OCI-LY1 (cell line): ENCODE data around the gene HHIPL1.

Source experiments
- H2AFZ ChIP-seq: fragments of 200-600 bp; sonication (generic), shearing (Covaris generic); 2 replicates; pipeline ENCODE4 v1.6.0; 2014; ENCODE audit warnings: antibody characterized with exemption, mild to moderate bottlenecking, low read length
- H3F3A ChIP-seq: fragments of 200-600 bp; sonication (generic), shearing (Covaris generic); 2 replicates; pipeline ENCODE4 v1.6.0; 2014; ENCODE audit warnings: mild to moderate bottlenecking, antibody characterized with exemption, low read length, moderate library complexity; ENCODE audit not compliant: insufficient read depth
- H3K27ac ChIP-seq: fragments of 200-600 bp; sonication (generic); 2 replicates; pipeline ENCODE4 v1.5.1; 2014; ENCODE audit warnings: low read length, mixed run types, mild to moderate bottlenecking, low read depth; ENCODE audit not compliant: poor library complexity, severe bottlenecking
- H3K27me3 ChIP-seq: fragments of 200-600 bp; sonication (generic); 2 replicates; pipeline ENCODE4 v1.6.0; 2014; ENCODE audit warnings: antibody characterized with exemption, mild to moderate bottlenecking, low read length, moderate library complexity; ENCODE audit not compliant: insufficient read depth
- H3K36me3 ChIP-seq: fragments of 200-600 bp; sonication (generic); 2 replicates; pipeline ENCODE4 v1.6.1; 2014; ENCODE audit warnings: mild to moderate bottlenecking, antibody characterized with exemption, low read length, moderate library complexity, mixed read lengths; ENCODE audit not compliant: insufficient read depth
- H3K4me1 ChIP-seq: fragments of 200-600 bp; sonication (generic); 2 replicates; pipeline ENCODE4 v1.5.1; 2014; ENCODE audit warnings: mild to moderate bottlenecking, low read length, moderate library complexity; ENCODE audit not compliant: insufficient read depth, severe bottlenecking
- H3K4me2 ChIP-seq: fragments of 200-600 bp; sonication (generic), shearing (Covaris generic); 2 replicates; pipeline ENCODE4 v1.6.1; 2014; ENCODE audit warnings: low read length
- H3K4me3 ChIP-seq: fragments of 200-600 bp; sonication (generic); 2 replicates; pipeline ENCODE4 v1.5.1; 2014; ENCODE audit warnings: low read length, low read depth, mild to moderate bottlenecking, mixed read lengths; ENCODE audit not compliant: poor library complexity, severe bottlenecking
- H3K79me2 ChIP-seq: fragments of 200-600 bp; shearing (Covaris generic); 2 replicates; pipeline ENCODE4 v1.6.1; 2016; ENCODE audit warnings: mixed run types, low read length, mixed read lengths; ENCODE audit not compliant: insufficient read depth
- H3K9ac ChIP-seq: fragments of 200-600 bp; sonication (generic), shearing (Covaris generic); 2 replicates; pipeline ENCODE4 v1.6.1; 2014; ENCODE audit warnings: mild to moderate bottlenecking, low read length, mixed read lengths
- H3K9me2 ChIP-seq: fragments of 200-600 bp; sonication (generic), shearing (Covaris generic); 2 replicates; pipeline ENCODE4 v1.6.1; 2014; ENCODE audit warnings: low read depth, mild to moderate bottlenecking, low read length, mixed read lengths
- H3K9me3 ChIP-seq: fragments of 200-600 bp; shearing (Covaris generic); 2 replicates; pipeline ENCODE4 v1.6.1; 2014; ENCODE audit warnings: low read length, mixed read lengths
- H4K20me1 ChIP-seq: fragments of 200-600 bp; sonication (generic), shearing (Covaris generic); 2 replicates; pipeline ENCODE4 v1.6.0; 2016; ENCODE audit warnings: mild to moderate bottlenecking, low read length; ENCODE audit not compliant: insufficient read depth
- EZH2 ChIP-seq: fragments of 200-600 bp; sonication (generic), shearing (Covaris generic); IDR thresholded peaks from 2 replicates; pipeline ENCODE4 v1.8.0; 2017; ENCODE audit warnings: borderline replicate concordance, mixed run types, mild to moderate bottlenecking, antibody characterized with exemption, low read length, moderate library complexity, mixed read lengths
- TF ChIP-seq, protein P1 (sequence below): fragments of 200-600 bp; sonication (generic), shearing (Covaris generic); IDR thresholded peaks from 2 replicates; pipeline ENCODE4 v1.5.1; 2017; ENCODE audit warnings: mild to moderate bottlenecking, antibody characterized with exemption, low read length, moderate library complexity, mixed read lengths

The HHIPL1 gene

DNA sequence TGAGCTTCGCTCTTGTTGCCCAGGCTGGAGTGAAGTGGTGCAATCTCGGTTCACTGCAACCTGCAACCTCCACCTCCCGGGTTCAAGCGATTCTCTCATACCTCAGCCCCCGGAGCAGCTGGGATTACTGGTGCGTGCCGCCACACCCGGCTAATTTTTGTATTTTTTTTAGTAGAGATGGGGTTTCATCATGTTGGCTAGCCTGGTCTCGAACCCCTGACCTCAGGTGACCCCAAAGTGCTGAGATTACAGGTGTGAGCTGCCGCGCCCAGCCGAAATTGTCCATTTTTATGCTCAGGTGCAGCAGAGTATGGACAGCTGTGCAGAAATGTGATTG lies 20.0 kb downstream of the HHIPL1 start:
- Histone ChIP-seq H3K4me1 (no peaks in the 10 kb centered on the region), H2AFZ (no peak overlapping the region)
- no peak for TF ChIP-seq EZH2
- TF ChIP-seq, protein P1, sequence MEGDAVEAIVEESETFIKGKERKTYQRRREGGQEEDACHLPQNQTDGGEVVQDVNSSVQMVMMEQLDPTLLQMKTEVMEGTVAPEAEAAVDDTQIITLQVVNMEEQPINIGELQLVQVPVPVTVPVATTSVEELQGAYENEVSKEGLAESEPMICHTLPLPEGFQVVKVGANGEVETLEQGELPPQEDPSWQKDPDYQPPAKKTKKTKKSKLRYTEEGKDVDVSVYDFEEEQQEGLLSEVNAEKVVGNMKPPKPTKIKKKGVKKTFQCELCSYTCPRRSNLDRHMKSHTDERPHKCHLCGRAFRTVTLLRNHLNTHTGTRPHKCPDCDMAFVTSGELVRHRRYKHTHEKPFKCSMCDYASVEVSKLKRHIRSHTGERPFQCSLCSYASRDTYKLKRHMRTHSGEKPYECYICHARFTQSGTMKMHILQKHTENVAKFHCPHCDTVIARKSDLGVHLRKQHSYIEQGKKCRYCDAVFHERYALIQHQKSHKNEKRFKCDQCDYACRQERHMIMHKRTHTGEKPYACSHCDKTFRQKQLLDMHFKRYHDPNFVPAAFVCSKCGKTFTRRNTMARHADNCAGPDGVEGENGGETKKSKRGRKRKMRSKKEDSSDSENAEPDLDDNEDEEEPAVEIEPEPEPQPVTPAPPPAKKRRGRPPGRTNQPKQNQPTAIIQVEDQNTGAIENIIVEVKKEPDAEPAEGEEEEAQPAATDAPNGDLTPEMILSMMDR: no peak

DNA sequence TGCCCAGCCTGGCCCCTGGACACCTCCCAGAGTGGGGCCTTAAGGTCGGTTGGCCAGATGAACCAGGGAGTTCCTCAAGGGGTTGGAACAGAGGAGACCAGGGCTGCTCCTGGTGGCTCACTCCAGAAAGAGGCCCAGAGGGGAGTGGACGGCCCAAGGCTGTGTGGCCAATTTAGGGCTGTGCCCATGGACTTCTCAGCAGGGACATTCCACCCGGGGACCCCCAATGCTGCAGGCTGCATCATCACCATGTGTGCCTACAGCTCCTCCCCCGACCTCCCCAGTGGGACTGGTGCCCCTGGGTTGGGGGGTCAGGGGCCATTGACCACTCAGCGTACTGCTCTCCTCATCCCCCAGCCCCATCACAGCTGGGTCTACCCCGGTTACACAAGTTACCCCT lies 21.6 kb downstream of the HHIPL1 start:
- Histone ChIP-seq H3F3A (no peaks in the 10 kb centered on the region), H4K20me1 (no peaks in the 10 kb centered on the region), H3K27me3 (peaks cover 6% of the 10 kb centered on the region; the same call in 1 of the 2 replicates), H3K9me3 (no peaks in the 10 kb centered on the region), H3K27ac (no peak overlapping the region), H3K9ac (no peak overlapping the region), H2AFZ (no peak overlapping the region), H3K9me2 (no peaks in the 10 kb centered on the region), H3K4me2 (no peak overlapping the region), H3K79me2 (no peaks in the 10 kb centered on the region), H3K4me1 (no peaks in the 10 kb centered on the region), H3K36me3 (no peaks in the 10 kb centered on the region), H3K4me3 (no peak overlapping the region)
- TF ChIP-seq EZH2: no peak
- TF ChIP-seq, protein P1: no peak

More for the DNA sequence above, 20.0 kb downstream of the HHIPL1 start:
- H3K9me3 ChIP-seq: no peaks in the 10 kb centered on the region
- H3K9ac ChIP-seq: no peak overlapping the region
- H3K4me3 ChIP-seq: no peak overlapping the region
- H3K27ac ChIP-seq: no peak overlapping the region
- H3K79me2 ChIP-seq: no peaks in the 10 kb centered on the region
- H3K9me2 ChIP-seq: no peaks in the 10 kb centered on the region
- H3K36me3 ChIP-seq: no peaks in the 10 kb centered on the region
- no peaks in the 10 kb centered on the region; the same call in 1 of the 2 replicates for H3K27me3 ChIP-seq
- no peaks in the 10 kb centered on the region for H3F3A ChIP-seq
- no peaks in the 10 kb centered on the region for H4K20me1 ChIP-seq
- no peak overlapping the region for H3K4me2 ChIP-seq

DNA sequence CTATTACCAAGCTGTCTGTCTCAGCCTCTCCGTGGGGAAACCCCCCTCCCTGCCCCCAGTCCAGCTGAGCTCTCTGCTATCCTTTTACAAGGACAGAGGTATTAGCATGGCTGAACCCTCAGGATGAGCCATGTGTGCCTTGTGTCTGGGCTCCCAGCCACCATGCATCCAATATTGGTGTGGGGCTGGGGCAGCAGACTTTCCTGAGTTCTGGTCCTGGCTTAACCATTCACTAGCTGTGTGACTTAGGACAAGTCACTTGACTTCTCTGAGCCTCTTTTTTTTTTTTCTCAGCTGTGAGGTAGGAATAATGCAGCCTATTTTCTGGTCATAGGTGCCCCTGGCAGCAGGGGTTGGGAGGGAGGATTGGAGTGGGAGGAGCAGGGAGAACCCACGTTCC lies 22.1 kb downstream of the HHIPL1 start:
- H3K27me3 ChIP-seq: peaks cover 6% of the 10 kb centered on the region; the same call in 1 of the 2 replicates
- H4K20me1 ChIP-seq: no peaks in the 10 kb centered on the region
- no peak for TF ChIP-seq EZH2
- TF ChIP-seq, protein P1: no peak
- H3K79me2 ChIP-seq: no peaks in the 10 kb centered on the region
- no peak overlapping the region for H3K27ac ChIP-seq
- no peak overlapping the region for H3K4me2 ChIP-seq
- H3K36me3 ChIP-seq: no peaks in the 10 kb centered on the region
- no peaks in the 10 kb centered on the region for H3K9me3 ChIP-seq
- no peaks in the 10 kb centered on the region for H3F3A ChIP-seq
- no peak overlapping the region for H3K4me3 ChIP-seq
- no peak overlapping the region for H3K9ac ChIP-seq
- no peaks in the 10 kb centered on the region for H3K9me2 ChIP-seq
- no peaks in the 10 kb centered on the region for H3K4me1 ChIP-seq
- H2AFZ ChIP-seq: no peak overlapping the region
